ENCODE data around the gene FBXO3.

Gene FBXO3

GRCh38 chr11:33701302-33702230 lies 72.8 kb downstream of the FBXO3 start:
- DNase-seq (ENCODE audit: low read depth): no peak

GRCh38 chr11:33700502-33701271 lies 73.6 kb downstream of the FBXO3 start, which contains the start of gene C11orf91:
TSS of gene C11orf91 (minus strand) at chr11:33700826. CDS start at chr11:33700740, 86 bp downstream.
- peak; percentile 93 for DNase-seq (ENCODE audit: low read depth)

GRCh38 chr11:33700063-33700501 lies 74.2 kb downstream of the FBXO3 start:
- DNase-seq (ENCODE audit: low read depth): no peak

GRCh38 chr11:33699515-33700062 lies 74.7 kb downstream of the FBXO3 start:
- DNase-seq (ENCODE audit: low read depth): no peak

GRCh38 chr11:33698921-33699320 lies 75.4 kb downstream of the FBXO3 start:
- no peak for DNase-seq (ENCODE audit: low read depth)

GRCh38 chr11:33697997-33698396 lies 76.3 kb downstream of the FBXO3 start:
- DNase-seq (ENCODE audit: low read depth): no peak

GRCh38 chr11:33696931-33697638 lies 77.2 kb downstream of the FBXO3 start:
- DNase-seq (ENCODE audit: low read depth): no peak

GRCh38 chr11:33696411-33696810 lies 77.9 kb downstream of the FBXO3 start:
- no peak for DNase-seq (ENCODE audit: low read depth)

GRCh38 chr11:33695051-33695566 lies 79.2 kb downstream of the FBXO3 start:
- no peak for DNase-seq (ENCODE audit: low read depth)

- DNase-seq (ENCODE audit: low read depth): no peak
Observed at GRCh38 chr11:33694346-33695050, 79.8 kb downstream of the FBXO3 start.

- no peak for DNase-seq (ENCODE audit: low read depth)
Observed at GRCh38 chr11:33692541-33692940, 81.8 kb downstream of the FBXO3 start.

- peak; percentile 89 for DNase-seq (ENCODE audit: low read depth)
Observed at GRCh38 chr11:33692013-33692504, 82.3 kb downstream of the FBXO3 start.

- no peak for DNase-seq (ENCODE audit: low read depth)
Observed at GRCh38 chr11:33691066-33691864, 83.1 kb downstream of the FBXO3 start.
